ENCODE measurements around the gene RAB10.

Gene RAB10

DNA sequence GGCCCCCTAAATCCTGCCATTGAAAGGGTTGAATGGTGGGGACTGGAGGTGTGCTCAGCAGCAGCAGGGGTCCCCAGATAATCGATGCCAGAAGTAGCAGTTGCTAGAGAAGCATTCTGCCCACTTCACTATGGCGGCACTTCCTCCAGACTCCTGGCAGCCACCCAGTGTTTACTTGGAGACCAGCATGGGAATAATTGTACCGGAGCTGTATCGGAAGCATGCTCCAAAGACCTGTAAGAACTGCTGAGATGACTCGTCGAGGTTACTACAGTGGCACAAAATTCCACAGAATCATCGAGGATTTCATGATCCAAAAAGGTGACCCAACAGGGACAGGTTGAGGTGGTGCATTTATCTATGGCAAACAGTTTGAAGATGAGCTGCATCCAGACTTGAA is 128.0 kb downstream of the RAB10 start:
- TF ChIP-seq FOXP2 (optimal IDR thresholded peaks at IDR 0.05; ENCODE audit: borderline replicate concordance, extremely low read depth, extremely low read length, insufficient read depth), result no peak
- TF ChIP-seq TAF1 (IDR thresholded peaks at IDR 0.05; ENCODE audit: borderline replicate concordance, insufficient read depth, low read length), result no peak

DNA sequence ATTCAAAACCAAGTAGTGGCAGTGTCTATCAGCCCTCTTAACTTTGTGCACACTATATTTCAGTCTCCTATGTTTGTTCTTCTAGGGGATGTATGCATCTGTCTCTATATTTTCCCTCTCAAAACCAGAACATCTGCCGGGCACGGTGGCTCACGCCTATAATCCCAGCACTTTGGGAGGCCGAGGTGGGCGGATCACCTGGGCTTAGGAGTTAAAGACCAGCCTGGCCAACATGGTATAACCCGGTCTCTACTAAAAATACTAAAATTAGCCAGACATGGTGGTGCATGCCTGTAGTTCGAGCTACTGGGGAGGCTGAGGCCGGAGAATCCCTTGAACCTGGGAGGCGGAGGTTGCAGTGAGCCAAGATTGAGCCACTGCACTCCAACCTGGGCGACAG is 129.1 kb downstream of the RAB10 start:
- no peak for TF ChIP-seq SIN3A (IDR thresholded peaks at IDR 0.05; ENCODE audit: borderline replicate concordance, insufficient read depth, low read length)
- no peak for TF ChIP-seq TAF1 (IDR thresholded peaks at IDR 0.05; ENCODE audit: borderline replicate concordance, insufficient read depth, low read length)
- TF ChIP-seq POLR2AphosphoS5 (IDR thresholded peaks at IDR 0.05; ENCODE audit: low read depth, low read length), result no peak
- TF ChIP-seq, protein P1, sequence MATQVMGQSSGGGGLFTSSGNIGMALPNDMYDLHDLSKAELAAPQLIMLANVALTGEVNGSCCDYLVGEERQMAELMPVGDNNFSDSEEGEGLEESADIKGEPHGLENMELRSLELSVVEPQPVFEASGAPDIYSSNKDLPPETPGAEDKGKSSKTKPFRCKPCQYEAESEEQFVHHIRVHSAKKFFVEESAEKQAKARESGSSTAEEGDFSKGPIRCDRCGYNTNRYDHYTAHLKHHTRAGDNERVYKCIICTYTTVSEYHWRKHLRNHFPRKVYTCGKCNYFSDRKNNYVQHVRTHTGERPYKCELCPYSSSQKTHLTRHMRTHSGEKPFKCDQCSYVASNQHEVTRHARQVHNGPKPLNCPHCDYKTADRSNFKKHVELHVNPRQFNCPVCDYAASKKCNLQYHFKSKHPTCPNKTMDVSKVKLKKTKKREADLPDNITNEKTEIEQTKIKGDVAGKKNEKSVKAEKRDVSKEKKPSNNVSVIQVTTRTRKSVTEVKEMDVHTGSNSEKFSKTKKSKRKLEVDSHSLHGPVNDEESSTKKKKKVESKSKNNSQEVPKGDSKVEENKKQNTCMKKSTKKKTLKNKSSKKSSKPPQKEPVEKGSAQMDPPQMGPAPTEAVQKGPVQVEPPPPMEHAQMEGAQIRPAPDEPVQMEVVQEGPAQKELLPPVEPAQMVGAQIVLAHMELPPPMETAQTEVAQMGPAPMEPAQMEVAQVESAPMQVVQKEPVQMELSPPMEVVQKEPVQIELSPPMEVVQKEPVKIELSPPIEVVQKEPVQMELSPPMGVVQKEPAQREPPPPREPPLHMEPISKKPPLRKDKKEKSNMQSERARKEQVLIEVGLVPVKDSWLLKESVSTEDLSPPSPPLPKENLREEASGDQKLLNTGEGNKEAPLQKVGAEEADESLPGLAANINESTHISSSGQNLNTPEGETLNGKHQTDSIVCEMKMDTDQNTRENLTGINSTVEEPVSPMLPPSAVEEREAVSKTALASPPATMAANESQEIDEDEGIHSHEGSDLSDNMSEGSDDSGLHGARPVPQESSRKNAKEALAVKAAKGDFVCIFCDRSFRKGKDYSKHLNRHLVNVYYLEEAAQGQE (IDR thresholded peaks at IDR 0.05; ENCODE audit: insufficient read depth in 1 of 2, low read depth in 2 of 2, low read length in 2 of 2), result no peak
- no peak for TF ChIP-seq FOXP2 (optimal IDR thresholded peaks at IDR 0.05; ENCODE audit: borderline replicate concordance, extremely low read depth, extremely low read length, insufficient read depth)

DNA sequence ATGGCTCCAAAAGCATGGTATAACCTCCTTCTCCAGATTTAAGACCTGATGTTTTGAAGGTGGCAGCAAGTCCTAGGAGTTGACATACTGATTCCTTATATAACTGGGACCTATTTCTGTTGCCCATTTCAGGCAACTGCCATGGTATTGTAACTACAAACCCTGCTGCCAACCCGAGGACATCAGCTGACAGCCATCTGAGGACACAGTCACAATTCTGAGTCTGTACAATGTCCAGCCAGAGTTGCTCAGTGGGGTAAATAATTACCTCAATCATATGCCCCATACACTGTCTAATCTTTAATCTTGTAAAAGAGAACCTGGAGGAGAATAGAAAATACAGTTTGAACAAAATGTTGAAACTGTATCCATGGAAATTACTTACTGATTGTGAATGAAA is 130.3 kb downstream of the RAB10 start:
- TF ChIP-seq SIN3A (IDR thresholded peaks at IDR 0.05; ENCODE audit: borderline replicate concordance, insufficient read depth, low read length) (no peak), POLR2AphosphoS5 (IDR thresholded peaks at IDR 0.05; ENCODE audit: low read depth, low read length) (no peak), TAF1 (IDR thresholded peaks at IDR 0.05; ENCODE audit: borderline replicate concordance, insufficient read depth, low read length) (no peak)
- TF ChIP-seq, protein P1 (IDR thresholded peaks at IDR 0.05; ENCODE audit: insufficient read depth in 1 of 2, low read depth in 2 of 2, low read length in 2 of 2), result no peak

DNA sequence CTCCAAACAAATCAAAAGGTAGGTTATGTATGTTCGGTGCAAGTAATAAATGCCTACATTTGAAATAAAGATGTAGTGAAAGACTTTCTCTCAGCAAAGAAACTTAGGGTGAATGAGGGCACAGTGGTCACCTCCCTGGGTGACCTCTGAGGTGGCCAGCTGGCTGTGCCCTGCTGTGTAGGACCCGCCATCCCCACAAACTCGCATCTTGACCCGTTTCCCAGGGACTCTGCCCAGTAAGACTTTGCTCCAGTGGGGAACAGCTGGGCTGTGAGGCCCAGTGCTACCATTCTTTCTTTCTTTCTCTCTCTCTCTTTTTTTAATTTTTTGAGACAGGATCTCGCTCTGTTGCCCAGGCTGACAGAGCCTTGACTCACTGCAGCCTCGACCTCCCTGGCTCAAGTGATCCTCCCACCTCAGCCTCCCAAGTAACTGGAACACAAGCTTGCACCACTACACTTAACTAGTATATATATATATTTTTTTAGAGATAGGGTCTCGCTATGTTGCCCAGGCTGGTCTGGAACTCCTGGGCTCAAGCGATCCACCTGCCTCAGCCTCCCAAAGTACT is 130.8 kb downstream of the RAB10 start:
- no peak for TF ChIP-seq TAF1 (IDR thresholded peaks at IDR 0.05; ENCODE audit: borderline replicate concordance, insufficient read depth, low read length)
- TF ChIP-seq SIN3A (IDR thresholded peaks at IDR 0.05; ENCODE audit: borderline replicate concordance, insufficient read depth, low read length), result no peak
- TF ChIP-seq, protein P1 (IDR thresholded peaks at IDR 0.05; ENCODE audit: insufficient read depth in 1 of 2, low read depth in 2 of 2, low read length in 2 of 2), result no peak
- TF ChIP-seq FOXP2 (optimal IDR thresholded peaks at IDR 0.05; ENCODE audit: borderline replicate concordance, extremely low read depth, extremely low read length, insufficient read depth), result no peak

DNA sequence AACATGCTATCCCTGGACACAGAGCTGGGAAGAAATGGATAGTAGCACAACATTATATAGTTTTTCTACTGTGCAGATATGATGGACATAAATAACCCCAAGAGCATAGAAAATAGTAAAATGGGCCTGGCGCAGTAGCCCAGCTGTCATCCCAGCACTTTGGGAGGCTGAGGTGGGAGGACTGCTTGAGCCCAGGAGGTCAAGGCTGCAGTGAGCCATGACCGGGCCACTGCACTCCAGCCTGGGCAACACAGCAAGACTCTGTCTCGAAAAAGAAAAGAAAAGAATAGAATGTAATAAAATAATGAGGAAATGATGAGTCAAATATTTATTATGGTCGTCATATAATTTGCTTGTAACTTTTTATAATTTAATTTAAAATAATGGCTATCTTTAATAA is 131.5 kb downstream of the RAB10 start:
- no peak for TF ChIP-seq FOXP2 (optimal IDR thresholded peaks at IDR 0.05; ENCODE audit: borderline replicate concordance, extremely low read depth, extremely low read length, insufficient read depth)
- TF ChIP-seq POLR2AphosphoS5 (IDR thresholded peaks at IDR 0.05; ENCODE audit: low read depth, low read length), result no peak

DNA sequence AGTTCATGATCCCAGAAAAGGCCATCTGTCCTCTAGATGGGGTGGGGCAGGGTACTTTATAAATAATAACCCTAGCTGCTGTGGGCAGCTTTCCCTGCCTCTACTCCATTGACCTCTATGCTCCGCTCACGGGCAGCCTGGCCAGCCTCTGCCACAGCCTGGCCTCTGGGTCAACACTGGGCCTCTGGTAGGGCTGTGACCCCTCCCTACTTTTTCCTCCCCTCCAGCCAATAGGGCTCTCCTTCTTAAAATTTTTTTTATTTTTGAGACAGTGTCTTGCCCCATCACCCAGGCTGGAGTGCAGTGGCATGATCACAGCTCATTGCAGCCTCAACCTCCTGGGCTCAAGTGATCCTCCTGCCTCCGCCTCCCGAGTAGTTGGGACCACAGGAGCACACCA is 134.9 kb downstream of the RAB10 start:
- no peak for TF ChIP-seq SIN3A (IDR thresholded peaks at IDR 0.05; ENCODE audit: borderline replicate concordance, insufficient read depth, low read length)
- TF ChIP-seq, protein P1 (IDR thresholded peaks at IDR 0.05; ENCODE audit: insufficient read depth in 1 of 2, low read depth in 2 of 2, low read length in 2 of 2), result no peak
- TF ChIP-seq POLR2AphosphoS5 (IDR thresholded peaks at IDR 0.05; ENCODE audit: low read depth, low read length), result no peak
- TF ChIP-seq TAF1 (IDR thresholded peaks at IDR 0.05; ENCODE audit: borderline replicate concordance, insufficient read depth, low read length), result no peak
- TF ChIP-seq FOXP2 (optimal IDR thresholded peaks at IDR 0.05; ENCODE audit: borderline replicate concordance, extremely low read depth, extremely low read length, insufficient read depth), result no peak

Data from PFSK-1 (cell line).